Peyer's patch (tissue), 4 donors: ENCODE measurements around the gene NRDC. TPM values are rescaled to one million over a fixed set of nuclear protein-coding genes. Genes with fewer than 3 reads are reported as not detected.
"Not testable (repeated sequence)": the region's sequence is repeated elsewhere in the genome, so short reads cannot be mapped to it uniquely, and the experiment has no call there.

Source experiments
- DNase-seq, 3 donors: peaks; one replicate each; pipeline ENCODE4 v3.0.0-alpha.2; 2017 to 2019
- H3K27ac ChIP-seq, 4 donors: fragments of 200-600 bp; sonication (generic); one replicate each; pipeline ENCODE4 v1.5.1; 2016 to 2019
- H3K27me3 ChIP-seq, 2 donors: fragments of 200-600 bp; sonication (generic); one replicate each; pipeline ENCODE4 v1.5.1; 2019
- H3K36me3 ChIP-seq, 3 donors: fragments of 200-600 bp; sonication (generic); one replicate each; pipeline ENCODE4 v1.5.1; 2016 to 2019
- H3K4me1 ChIP-seq, 4 donors: fragments of 200-600 bp; sonication (generic); one replicate each; pipeline ENCODE4 v1.5.1; 2016 to 2019
- H3K4me3 ChIP-seq, 4 donors: fragments of 200-600 bp; sonication (generic); 1 replicate in 3 of 4; 2 replicates in 1 of 4; pipeline ENCODE4 v1.5.1; 2016 to 2019; ENCODE audit warnings: mild to moderate bottlenecking in 1 of 4
- H3K9me3 ChIP-seq, 4 donors: fragments of 200-600 bp; sonication (generic); one replicate each; pipeline ENCODE4 v1.5.1; 2016 to 2019; ENCODE audit warnings: mild to moderate bottlenecking in 1 of 4
- POLR2A ChIP-seq, 2 donors: fragments of 450-650 bp; IDR thresholded peaks; one replicate each; pipeline ENCODE4 v1.5.1; 2017; ENCODE audit warnings: antibody characterized with exemption in 2 of 2, mild to moderate bottlenecking in 2 of 2, moderate library complexity in 2 of 2
- total RNA-seq, 4 donors: library from RNA; depleted of rRNA; stranded (reverse); fragments of >200 nt; gene quantifications; one replicate each; pipeline ENCODE4 v1.1.0, GENCODE V29; 2016
- TF ChIP-seq, protein P1 (sequence below), 6 experiments: fragments of 450-650 bp in 4 of 6; fragments of 200-600 bp in 2 of 6; sonication (generic) in 1 of 6; IDR thresholded peaks; one replicate each; pipeline ENCODE4 v1.5.1; 2017 to 2019; ENCODE audit warnings: antibody characterized with exemption in 6 of 6, mild to moderate bottlenecking in 3 of 6, moderate library complexity in 1 of 6

The NRDC gene
- total RNA-seq, 4 donors from 2014 or later: 55.2 to 111 (median 67.8) TPM

DNA sequence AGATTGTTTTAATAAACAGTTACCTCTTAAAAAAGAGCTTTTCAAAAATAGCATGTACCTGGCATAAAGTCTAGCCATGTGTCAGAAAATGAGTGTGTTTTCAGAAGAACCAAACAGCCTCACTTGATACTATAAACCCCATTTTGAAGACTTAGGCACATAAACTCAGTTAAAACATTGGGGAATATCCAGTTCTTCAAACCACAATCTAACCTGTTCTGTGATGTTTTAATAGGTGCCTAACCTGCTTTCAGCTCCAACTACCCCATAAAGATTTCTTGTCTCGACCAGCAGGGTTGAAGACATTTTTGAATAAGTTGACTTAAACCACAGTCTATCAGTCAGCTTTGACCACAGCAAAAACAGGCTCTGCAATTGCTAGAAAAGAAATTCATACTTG, 41.3 kb downstream of the NRDC start:
- no peaks in the 10 kb centered on the region for H3K9me3 ChIP-seq
- TF ChIP-seq, protein P1, sequence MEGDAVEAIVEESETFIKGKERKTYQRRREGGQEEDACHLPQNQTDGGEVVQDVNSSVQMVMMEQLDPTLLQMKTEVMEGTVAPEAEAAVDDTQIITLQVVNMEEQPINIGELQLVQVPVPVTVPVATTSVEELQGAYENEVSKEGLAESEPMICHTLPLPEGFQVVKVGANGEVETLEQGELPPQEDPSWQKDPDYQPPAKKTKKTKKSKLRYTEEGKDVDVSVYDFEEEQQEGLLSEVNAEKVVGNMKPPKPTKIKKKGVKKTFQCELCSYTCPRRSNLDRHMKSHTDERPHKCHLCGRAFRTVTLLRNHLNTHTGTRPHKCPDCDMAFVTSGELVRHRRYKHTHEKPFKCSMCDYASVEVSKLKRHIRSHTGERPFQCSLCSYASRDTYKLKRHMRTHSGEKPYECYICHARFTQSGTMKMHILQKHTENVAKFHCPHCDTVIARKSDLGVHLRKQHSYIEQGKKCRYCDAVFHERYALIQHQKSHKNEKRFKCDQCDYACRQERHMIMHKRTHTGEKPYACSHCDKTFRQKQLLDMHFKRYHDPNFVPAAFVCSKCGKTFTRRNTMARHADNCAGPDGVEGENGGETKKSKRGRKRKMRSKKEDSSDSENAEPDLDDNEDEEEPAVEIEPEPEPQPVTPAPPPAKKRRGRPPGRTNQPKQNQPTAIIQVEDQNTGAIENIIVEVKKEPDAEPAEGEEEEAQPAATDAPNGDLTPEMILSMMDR (IDR thresholded peaks at IDR 0.05): no peak
- TF ChIP-seq POLR2A (IDR thresholded peaks at IDR 0.05): no peak
- H3K27ac ChIP-seq: no peak overlapping the region
- no peaks in the 10 kb centered on the region for H3K4me1 ChIP-seq
- no peak for DNase-seq
- H3K36me3 ChIP-seq: peaks cover 0 to 40% (median 0%) of the 10 kb centered on the region in 3 donors
- H3K27me3 ChIP-seq: no peaks in the 10 kb centered on the region
- no peak overlapping the region for H3K4me3 ChIP-seq

DNA sequence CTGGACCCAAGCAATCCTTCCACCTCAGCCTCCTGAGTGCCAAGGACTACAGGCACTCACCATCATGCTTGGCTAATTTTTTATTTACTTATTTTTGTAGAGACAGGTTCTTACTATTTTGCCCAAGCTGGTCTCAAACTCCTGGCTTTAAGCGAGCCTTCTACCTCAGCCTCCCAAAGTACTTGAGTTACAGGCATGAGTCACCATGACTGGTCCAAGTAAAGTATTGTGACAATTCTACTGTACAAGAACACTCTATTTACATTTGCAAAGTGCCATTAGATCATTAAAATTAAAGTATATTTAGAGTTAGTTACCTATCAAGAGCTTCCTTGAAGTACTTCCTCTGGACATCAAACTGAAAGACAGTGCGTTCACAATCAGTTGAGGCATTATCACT, 44.8 kb downstream of the NRDC start:
- H3K36me3 ChIP-seq: peaks cover 0 to 52% (median 0%) of the 10 kb centered on the region in 3 donors
- DNase-seq: no peak
- no peak overlapping the region for H3K27ac ChIP-seq
- no peak overlapping the region for H3K4me3 ChIP-seq
- H3K27me3 ChIP-seq: no peaks in the 10 kb centered on the region
- H3K4me1 ChIP-seq: no peaks in the 10 kb centered on the region
- H3K9me3 ChIP-seq: no peaks in the 10 kb centered on the region
- no peak for TF ChIP-seq POLR2A (IDR thresholded peaks at IDR 0.05)
- TF ChIP-seq, protein P1 (IDR thresholded peaks at IDR 0.05): no peak

DNA sequence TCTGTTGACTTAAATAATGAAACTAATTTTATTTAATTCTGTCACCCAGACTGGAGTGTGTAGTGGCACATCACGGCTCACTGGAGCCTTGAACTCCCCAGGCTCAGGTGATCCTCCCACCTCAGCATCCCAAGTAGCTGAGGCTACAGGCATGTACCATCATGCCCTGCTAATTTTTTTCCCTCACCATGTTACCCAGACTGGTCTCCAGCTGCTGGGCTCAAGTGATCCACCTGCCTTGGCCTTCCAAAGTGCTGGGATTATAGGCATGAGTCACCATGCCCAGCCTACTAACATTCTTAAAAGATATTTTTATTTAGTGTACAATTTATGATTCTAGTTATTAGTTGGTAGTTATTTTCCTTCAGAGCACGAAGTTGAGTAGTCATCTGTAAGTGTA, 49.5 kb downstream of the NRDC start:
- no peaks in the 10 kb centered on the region for H3K9me3 ChIP-seq
- H3K4me1 ChIP-seq: no peaks in the 10 kb centered on the region
- H3K27me3 ChIP-seq: no peaks in the 10 kb centered on the region
- DNase-seq: no peak
- TF ChIP-seq POLR2A (IDR thresholded peaks at IDR 0.05): no peak
- TF ChIP-seq, protein P1 (IDR thresholded peaks at IDR 0.05): no peak
- H3K27ac ChIP-seq: no peak overlapping the region
- peaks cover 0 to 57% (median 0%) of the 10 kb centered on the region in 3 donors for H3K36me3 ChIP-seq
- no peak overlapping the region for H3K4me3 ChIP-seq

DNA sequence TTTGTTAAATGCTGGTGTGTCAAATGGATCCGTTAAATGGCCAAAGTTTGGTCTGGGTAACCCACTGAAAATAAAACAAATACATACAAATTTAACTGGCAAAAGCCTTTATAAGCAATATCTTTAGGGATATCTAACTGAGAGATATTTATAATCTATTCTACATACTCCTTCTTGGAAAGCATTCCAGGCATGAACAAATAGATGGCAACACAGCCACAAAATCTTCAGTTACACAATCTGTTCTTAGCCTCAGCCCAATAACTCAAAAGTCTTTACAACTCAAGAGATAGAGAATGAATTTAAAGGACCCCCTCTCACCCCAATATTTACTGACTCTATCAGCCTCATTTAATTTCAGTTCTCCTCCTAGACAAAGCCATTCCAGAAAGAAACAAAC, 58.7 kb downstream of the NRDC start:
- Histone ChIP-seq H3K4me1 (no peaks in the 10 kb centered on the region), H3K36me3 (peaks cover 0 to 74% (median 0%) of the 10 kb centered on the region in 3 donors), H3K4me3 (no peak overlapping the region), H3K9me3 (no peaks in the 10 kb centered on the region), H3K27ac (no peak overlapping the region), H3K27me3 (no peaks in the 10 kb centered on the region)
- TF ChIP-seq, protein P1 (IDR thresholded peaks at IDR 0.05): no peak
- no peak for TF ChIP-seq POLR2A (IDR thresholded peaks at IDR 0.05)
- DNase-seq: no peak

DNA sequence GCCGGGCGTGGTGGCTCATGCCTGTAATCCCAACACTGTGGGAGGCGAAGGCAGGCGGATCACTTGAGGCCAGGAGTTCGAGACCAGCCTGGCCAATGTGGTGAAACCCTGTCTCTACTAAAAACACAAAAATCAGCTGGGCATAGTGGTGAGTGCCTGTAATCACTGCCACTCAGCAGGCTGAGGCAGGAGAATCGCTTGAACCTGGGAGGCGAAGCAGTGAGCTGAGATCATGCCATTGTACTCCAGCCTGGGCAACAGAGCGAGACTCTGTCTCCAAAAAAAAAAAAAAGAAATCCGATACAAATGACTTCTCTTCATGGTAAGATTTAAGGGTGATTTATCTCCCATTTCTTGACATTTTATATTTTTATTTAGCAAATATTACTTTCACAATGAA, 59.5 kb downstream of the NRDC start:
- not testable (repeated sequence) for H3K27ac ChIP-seq, H3K4me3 ChIP-seq, H3K4me1 ChIP-seq, H3K9me3 ChIP-seq, H3K27me3 ChIP-seq, DNase-seq
- peaks cover 0 to 75% (median 0%) of the 10 kb centered on the region in 3 donors for H3K36me3 ChIP-seq

DNA sequence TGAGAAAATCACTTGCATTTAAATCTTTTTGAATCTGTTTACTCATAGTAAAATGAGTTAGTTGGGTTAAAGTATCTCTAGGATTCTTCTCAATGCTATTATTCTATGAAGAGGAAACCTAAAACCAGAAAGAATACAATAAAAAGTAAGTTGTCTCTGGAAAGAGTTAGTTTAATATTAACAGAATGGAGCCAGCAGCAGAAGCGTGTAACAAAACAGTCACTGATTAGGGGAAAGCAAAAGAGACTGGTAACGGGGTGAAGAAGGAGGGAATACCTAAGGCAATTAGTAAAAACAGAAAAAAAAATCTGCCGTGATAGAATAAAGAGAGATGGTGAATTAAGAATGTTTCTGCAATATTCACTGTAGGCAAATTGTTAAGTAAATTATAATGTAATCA, 60.0 kb downstream of the NRDC start:
- TF ChIP-seq POLR2A (IDR thresholded peaks at IDR 0.05): no peak
- TF ChIP-seq, protein P1 (IDR thresholded peaks at IDR 0.05): no peak
- no peaks in the 10 kb centered on the region for H3K27me3 ChIP-seq
- H3K36me3 ChIP-seq: peaks cover 0 to 75% (median 0%) of the 10 kb centered on the region in 3 donors
- no peak for DNase-seq
- H3K9me3 ChIP-seq: no peaks in the 10 kb centered on the region
- no peak overlapping the region for H3K4me3 ChIP-seq
- H3K4me1 ChIP-seq: no peaks in the 10 kb centered on the region
- no peak overlapping the region for H3K27ac ChIP-seq
